NCI-H1105 treated with DMSO at 0.1 percent for 48 hours (cell line): ENCODE results near the gene HSPH1.

Experiments used
- DNase-seq: peaks from one replicate; lab custom pipeline; 2025; lab: John Stamatoyannopoulos, UW

HSPH1 gene

DNA sequence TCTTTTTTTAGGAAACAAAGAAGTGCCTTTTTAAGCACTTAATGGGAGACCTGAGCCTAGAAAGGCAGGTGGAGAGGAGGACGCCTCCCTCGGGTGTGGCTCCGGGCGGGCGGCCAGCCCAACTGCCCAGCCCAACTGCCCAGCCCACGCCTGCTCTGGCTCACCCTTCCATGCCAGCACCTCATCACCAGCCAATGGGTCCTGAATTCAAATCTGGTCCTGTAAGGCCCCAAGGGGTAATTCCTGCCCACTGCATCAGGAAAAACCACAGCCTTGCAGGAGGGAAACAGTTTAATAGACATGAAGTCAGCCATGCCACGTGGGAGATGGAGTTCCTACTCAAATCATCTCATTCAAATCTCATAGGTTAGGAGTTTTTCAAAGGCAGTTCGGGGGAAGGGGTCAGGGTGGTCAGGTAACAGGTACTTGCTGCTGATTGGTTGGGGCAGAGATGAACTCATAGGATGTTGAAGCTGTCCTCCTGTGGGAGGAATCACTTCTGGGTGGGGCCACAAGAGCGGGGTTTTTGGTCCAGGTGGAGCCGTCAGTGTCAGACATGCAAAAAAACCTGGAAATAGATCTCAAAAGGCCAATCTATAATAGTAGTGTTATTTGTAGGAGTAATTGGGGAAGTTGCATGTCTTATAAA lies 64.9 kb downstream of the HSPH1 start:
- no peak for DNase-seq

DNA sequence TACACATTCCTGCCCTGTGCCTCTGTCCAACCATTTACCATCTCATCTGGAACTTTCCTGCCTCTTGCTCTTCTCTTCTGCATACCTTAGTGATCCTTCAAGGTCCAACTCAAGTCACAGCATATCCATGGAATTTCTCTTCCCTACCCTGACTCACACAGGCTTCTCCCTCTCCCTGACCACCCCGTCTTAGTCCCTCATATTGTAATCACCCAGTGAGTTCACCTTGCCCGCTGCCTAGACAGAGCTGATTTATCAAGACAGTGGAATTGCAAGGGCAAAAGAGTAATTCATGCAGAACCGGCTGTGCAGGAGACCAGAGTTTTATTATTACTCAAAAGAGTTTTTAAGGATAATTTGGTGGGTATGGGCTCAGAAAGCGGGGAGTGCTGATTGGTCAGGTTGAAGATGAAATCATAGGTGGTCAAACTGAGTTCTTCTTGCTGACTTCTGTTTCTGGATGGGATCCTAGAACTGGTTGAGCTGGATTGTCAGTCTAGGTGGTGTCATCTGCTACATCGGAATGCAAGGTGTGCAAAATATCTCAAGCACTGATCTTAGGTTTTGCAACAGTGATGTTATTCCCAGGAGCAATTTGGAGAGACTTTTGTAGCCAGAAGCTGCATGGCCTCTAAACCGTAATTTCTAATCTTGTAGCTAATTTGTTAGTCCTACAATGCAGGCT lies 67.2 kb downstream of the HSPH1 start:
- no peak for DNase-seq

DNA sequence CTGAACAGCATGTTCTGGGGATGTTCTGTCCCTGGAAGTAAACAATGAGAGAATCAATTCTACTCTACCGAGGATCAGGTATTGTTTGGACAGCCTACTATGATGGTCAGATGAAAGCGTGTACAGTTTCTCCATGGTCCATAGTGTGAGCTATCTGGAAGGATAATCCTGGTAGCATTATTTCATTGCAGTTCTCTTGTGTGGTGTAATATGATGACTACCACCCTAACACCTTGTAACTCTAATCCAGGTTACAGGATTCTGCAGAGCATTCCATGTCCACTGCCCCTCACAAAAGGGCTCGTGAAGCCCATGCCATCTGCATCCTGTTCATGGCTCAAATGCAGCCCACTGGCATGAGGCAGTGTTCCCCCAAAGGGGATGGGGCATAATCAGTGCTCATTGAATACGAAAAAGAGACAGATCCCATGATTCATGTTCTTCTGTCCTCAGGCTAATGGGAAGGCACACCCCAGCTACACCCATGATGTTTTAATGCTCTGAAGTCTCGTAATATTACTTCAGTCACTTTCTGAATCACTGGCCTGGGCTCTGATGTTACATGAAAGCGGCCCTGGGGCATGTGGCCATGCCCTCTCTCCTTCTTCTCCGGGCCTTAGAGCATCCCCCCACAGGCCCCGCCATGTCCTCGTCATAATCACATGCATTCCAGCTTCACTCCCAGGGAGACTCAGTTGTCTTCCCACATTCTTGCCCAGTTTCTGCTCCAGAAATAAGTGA lies 68.4 kb downstream of the HSPH1 start:
- DNase-seq, result no peak

DNA sequence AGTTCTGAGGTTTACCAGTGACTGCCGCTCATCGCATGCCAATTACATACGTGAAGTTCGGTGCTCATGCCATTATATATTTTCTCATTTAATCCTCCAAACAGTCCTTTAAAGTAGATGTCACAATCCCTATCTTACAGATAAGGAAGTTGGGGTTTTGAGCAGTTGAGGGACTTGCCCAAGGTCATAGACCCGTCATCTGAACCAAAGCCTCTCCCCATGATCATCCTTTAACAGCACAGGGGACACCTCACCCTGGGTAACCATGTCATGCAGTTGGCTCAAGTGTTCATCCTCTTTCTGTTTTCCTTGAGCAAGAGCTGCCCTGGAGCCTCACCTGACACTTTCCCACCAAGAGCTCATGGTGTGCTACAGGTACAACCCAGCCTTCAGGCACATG lies 69.1 kb downstream of the HSPH1 start:
- no peak for DNase-seq

DNA sequence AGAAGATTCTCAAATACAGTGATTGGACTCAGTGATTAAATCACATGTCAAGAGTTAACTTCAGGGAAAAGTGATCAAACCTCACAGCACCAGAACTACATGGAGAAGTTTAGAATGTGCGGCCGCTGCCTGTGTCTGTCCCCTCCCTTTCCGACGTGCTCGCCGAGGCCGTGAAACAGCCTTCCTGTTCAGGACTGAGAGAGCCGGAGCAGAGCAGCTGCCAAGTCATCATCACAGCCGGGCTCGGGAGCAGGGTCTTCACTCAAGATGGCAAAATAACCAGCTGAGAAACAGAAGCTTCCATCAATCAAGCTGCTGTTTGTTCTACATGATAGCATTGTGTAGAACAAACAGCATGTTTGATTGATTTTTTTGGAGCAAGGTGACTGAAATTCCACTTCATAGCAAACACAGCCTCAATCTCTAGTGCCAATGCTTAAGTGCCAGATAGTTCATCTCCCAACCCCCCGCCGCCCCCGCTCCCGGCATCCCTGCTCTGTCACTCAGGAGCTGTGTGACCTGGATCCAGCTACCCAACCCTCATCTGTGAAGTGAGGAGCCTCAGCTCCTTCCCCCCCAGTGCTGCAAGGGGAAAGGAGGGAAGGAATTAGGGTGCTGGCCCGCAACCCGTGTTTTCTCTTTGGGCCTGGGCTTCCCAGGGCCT lies 70.6 kb downstream of the HSPH1 start:
- no peak for DNase-seq

DNA sequence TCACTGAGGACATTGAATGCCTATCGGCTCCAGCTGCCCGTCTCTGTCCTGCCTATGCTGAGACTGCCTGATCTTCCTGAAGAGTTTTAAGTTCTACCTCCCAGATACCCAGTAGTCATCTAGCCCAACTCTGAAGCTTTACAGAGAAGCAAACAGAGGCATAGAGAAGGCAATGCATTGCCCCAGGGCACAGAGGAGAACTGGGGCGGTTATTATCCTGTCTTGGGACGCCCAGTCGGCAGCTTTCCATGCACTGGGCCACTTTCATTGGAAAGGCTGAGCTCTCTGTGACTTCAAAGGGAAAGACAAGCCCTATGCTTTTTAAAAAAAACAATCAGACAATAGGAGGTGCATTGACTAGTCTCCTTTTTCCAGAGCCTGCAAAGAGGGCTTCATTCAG lies 71.6 kb downstream of the HSPH1 start:
- DNase-seq, result no peak

DNA sequence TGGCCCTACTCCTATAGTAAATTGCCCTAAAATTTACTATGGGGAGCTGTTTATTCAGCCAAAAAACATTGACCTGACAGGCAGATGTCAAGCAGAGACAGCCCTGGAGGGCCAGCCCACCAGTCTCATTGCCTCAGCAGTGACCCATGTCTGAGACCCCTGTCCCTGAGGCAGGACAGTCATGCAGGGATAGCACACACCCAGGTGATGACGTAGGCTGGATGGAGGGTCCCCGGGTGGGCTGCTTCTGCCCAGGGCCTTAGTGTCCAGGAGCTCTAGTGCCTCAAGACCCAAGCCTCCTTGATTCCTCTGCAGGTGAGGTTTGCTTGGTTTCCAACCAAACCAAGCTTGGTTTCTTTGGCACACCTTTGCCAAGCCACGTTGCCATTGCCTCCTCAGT lies 72.1 kb downstream of the HSPH1 start:
- no peak for DNase-seq

DNA sequence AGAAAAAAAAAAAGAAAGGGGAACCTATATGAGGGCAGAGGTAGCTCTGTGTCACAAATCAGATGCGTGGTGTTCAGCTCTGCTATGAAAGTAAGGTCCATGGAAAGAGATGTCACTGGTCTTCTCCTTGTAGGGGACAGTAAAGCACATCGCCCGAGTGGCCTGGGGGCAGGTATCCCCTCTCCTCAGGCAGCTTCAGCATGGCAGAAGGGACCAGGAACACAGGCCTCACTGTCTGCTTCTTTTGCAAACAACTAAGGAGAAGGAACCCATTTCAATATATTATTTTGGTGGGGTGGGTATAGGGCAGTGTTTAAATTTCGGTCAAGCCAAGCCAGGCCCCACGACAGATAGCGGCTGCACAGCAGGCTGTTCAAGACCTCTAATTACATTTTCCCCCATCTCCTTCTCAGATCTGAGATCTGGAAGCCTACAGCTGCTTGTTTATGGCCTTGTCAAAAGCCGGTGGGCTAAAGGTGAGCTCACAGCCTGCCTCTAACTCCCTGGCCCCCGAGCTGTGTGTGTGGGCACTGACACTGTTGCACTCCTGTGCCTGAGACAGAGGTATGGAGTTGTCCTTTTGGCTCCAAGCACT lies 72.8 kb downstream of the HSPH1 start:
- DNase-seq, result no peak
